Measurements from ENCODE around the gene CEP135.
"Not testable (repeated sequence)": the region's sequence is repeated elsewhere in the genome, so short reads cannot be mapped to it uniquely, and the experiment has no call there.

CEP135 gene

DNA sequence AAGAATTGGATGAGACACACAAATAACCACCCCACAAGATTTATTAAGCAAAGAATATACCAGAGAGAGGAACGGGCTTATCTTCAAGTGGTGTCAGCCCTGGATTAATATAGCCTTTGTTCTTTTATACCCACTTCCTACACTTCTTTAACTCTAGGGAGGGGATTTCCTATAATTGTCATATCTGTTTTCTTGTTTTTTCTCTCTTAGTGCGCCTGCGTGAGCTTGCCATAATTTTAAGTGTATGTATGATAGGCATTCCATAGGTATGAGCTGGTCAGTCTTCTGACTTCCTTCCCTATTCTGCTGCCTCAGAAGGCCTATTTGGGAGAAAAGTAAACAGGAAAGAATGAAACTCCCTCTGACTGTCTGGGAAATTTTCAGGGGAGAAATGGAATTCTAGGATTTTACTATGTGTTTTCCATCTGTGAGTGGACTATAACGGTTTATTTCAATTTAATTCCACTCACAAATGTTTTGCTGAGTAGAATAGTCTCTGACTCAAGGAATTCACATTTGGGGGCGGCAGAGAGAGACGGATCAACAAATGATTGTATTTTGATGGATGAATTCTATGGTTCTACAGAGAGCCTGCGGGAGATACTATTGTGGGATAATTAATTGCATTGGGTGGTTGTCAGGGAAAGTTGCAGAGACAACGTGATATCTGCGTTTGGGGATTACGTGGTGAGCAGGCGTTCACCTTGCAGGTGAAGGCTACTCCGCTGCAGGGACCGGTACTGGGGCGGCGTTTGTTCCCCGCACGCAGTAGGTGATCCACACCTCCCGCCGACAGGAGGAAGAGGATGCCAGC, 626 bp upstream of the CEP135 start:
- DNase-seq: peak; percentile 15 to 37

DNA sequence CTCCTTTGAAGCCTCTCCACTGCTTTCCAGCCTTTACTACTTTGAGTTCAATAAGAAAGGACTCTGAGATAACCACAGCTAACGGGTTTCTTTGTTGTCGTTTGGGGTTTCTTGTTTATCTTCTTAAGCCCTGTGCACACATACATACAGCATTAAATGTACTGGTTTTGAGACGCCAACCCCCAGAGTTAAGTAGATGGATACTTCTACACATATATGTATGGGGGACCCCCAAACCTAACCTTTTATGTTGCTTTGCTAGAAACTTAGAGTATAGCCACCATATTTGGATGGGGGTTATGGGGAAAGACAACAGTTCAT, 697 bp downstream of the CEP135 start:
- DNase-seq: no peak

DNA sequence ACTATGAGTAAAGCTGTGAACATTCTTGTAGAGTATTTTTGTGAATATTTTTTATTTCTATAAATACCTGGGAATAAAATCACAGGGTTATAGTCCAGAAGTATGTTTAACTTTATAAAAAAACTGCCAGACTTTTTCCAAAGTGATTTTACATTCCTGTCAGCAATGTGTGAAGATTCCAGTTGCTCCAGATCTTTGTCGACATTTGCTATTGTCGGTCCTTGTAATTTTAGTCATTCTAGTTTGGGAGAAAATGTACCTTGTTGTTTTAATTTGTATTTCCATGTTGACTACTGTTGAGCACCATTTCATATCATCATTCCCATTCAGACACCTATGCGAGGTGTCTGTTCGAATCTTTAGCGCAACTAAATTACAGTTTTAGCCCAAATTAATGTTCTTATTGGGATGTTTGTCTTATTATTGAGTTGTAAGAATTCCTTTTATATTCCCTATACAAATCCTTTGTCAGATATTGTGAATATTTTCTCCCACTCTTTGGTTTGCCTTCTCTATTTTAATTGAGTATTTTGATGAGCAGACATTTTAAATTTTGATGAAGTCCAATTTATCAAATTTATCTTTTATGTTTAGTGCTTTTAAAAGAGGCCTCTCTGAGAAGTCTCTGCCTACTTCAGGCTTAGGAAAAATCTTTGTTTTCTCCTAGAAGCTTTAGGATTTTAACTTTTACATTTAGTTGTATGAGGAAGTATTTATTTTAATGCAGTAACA, 2.6 kb downstream of the CEP135 start:
- DNase-seq: no peak

DNA sequence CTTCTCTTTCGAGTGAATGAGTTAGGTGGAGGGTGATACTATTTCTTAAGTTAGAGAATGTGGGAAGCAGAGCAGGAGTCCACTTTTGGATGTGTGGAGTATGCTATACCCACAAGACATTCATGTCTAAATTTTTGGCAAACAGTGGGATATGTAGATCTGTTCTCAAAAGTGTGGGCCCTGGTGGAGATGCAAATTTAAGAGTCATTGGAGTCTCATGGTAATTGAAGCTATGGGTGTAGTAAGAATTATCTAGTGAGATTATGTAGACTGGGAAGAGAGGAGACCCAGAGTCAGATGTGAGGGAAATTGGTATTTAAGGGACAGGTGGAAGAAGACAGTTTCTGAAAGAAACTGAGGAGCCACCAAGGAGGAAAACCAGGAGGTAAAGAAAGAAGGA, 7.0 kb downstream of the CEP135 start:
- no peak for DNase-seq

DNA sequence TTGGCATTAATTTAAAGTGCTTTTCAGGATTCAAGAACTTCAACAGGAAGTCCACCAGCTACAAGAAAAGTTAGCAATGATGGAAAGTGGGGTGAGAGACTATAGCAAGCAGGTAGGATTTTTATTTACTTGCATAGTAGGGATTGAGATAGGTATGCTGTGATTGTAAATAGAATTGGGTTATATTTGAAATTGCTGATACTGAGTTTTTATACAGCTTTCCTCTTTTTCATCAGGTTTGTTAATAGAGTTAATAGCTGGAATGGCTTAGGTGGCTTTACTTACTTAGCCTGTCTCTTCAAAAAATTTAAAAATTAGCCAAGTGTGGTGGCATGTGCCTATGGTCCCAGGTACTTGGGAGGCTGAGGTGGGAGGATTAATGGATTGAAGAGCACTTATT, 10.9 kb downstream of the CEP135 start:
- DNase-seq: no peak

DNA sequence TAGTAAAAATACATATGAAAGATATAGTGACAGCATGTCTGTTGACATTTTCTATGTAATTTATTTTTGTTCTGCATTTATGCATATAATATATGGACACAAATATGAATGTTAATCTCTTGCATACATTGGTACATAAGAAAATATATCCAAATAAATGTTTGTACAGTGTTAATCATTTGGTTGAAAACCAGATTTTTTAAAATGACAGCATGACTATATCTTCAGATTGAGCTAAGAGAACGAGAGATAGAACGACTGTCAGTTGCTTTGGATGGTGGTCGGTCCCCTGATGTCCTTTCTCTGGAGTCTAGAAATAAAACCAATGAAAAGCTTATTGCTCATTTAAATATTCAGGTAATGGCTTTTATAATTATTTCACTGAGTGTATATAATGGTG, 15.3 kb downstream of the CEP135 start:
- no peak for DNase-seq

DNA sequence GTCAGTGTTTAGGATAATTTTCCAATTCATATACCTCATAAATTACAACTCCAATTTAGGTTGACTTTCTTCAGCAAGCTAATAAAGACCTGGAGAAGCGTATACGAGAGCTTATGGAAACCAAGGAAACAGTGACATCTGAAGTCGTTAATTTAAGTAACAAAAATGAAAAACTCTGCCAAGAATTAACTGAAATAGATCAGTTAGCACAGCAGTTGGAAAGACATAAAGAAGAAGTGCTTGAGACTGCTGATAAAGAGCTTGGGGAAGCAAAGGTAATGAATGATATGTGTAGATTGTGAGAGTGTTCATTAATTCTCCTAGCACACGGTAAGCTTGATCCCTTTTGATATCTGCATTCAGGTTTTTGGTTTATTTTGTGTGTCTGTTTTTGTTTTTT, 16.8 kb downstream of the CEP135 start:
- no peak for DNase-seq

DNA sequence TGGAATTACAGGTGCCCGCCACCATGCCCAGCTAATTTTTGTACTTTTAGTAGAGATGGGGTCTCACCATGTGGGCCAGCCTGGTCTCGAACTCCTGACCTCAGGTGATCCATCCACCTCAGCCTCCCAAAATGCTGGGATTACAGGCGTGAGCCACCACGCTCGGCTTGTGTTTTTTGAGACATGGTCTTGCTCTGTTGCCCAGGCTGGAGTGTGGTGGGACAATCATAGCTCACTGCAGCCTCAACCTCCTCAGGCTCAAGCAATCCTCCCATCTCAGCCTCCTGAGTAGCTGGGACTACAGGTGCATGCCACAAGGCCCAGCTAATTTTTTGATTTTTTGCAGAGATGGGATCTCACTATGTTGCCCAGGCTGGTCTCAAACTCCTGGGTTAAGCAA, 17.6 kb downstream of the CEP135 start:
- DNase-seq: not testable (repeated sequence)

DNA sequence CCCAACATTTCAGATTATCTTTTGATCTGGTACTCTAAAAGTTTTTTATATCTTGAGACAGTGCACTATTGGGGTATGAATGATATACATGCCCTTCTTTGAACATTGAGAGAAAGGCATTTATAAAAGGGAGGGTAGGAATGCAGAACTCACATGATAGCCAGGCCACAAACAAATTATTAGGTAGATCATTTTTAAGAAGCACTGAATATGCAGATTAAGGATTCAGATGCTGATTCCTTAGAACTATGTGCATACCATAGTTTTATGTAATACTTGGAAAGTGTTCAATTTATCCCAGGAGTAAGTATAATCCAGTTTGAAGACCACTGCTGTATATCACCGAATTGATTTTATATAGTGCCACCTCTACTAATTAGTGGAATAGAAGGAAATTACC, 18.6 kb downstream of the CEP135 start:
- DNase-seq: no peak

DNA sequence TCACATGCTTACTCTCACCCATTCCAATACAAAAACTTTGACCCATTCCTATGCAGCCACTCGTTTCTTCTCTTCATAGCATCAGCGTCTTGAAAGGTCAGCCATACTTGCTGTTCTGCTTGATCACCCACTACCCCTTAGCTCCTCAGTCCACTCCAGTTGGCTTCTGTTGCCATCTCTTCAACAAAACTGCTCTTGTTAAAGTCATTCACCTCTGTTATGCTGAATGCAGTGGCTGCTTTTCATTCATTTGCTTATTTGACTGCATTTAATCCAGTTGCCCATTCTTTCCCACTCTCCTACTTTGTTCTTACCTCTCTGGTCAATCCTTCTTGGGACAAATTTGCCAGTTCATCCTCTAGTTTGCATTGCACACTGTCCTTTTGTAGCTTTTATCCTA, 24.9 kb downstream of the CEP135 start:
- no peak for DNase-seq

DNA sequence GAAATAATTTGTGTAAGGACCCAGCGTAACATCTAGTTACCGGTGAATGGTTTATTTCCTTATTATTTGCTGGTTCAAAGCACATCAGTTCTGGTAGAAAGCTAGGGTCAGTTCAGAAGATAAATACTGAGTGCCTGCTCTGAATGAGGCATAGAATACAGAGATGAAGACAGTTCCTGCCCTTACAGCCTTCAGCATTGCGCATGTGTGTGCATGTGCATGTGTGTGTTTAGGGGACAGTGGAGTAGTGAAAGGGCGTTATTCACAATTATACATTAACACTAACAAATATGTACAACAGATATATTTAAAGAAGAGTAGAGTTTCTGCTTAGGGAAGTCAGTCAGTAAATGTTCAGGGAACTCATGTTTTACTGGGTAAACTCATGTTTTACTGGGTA, 29.1 kb downstream of the CEP135 start:
- no peak for DNase-seq

DNA sequence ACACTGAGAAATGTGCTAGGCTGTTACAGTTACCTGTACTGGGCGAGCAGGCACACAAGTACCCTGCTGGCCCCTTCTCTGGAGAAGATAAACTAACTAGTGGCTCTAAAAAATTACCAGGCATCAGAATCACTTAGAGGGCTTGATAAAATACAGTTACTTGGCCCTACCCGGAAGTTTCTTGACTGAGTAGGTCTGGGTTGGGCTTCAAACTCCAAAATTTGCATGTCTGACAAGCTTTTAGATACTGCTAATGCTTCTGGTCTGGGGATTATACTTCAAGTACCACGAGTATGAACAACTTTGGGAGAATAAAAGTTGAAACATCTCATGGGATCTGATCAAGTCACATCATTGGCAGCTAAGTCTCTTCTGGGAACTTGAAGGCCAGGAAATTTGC, 30.8 kb downstream of the CEP135 start:
- DNase-seq: no peak

DNA sequence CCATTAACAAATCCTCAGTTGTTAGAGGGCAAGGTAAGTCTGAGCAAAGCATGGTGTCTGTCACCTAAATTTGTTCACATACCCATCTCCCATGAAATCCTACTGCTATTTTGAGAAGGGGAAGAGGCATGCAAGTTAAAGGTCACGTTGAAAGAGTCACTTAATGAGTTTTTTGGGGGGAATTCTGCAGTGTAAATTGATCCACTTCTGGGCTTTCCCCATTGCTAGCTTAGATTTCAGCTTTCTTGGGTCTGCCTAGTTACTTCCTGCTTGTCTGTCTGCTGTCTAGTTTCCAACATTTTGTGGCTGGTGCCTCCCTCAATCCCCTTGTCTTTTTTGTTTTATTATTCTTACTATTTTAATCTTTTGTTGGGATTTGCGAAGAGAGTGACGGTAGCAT, 32.0 kb downstream of the CEP135 start:
- no peak for DNase-seq

DNA sequence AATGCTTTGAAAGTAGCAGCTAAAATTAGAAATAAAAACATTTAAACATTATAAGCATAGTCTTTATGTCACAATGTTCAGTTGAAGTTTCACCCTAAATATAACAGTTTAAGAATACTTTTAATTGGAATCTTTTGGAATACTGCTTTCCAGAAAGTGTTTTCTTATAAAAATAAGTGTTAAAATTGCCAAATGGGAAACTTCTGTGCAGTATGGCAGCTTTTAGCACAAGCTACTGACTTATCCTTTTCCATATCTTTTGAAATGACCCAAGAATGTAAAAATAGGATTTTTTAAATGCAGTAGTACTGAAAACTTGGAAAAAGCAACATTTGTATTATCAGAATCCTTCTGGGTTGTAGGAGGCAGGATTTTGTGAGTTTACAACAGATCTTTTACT, 34.2 kb downstream of the CEP135 start:
- DNase-seq: no peak

DNA sequence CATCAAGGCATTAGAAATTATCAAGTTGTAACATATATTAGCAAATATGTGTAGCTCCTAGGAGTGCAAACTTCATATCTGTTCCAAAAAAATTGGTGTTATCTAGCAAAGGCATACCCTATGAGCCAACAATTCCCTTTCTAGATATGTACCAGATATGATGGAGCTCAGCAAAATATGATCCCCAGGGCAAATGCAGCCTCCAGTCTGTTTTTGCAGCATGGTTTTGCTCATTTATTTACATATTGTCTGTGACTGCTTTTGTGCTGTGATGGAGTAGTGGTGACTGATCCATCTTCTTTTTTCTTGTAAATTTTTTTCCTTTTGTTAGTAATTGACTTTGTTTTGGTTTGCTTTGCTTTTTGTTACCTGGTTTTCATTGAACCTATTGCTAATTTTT, 41.0 kb downstream of the CEP135 start:
- DNase-seq: no peak

DNA sequence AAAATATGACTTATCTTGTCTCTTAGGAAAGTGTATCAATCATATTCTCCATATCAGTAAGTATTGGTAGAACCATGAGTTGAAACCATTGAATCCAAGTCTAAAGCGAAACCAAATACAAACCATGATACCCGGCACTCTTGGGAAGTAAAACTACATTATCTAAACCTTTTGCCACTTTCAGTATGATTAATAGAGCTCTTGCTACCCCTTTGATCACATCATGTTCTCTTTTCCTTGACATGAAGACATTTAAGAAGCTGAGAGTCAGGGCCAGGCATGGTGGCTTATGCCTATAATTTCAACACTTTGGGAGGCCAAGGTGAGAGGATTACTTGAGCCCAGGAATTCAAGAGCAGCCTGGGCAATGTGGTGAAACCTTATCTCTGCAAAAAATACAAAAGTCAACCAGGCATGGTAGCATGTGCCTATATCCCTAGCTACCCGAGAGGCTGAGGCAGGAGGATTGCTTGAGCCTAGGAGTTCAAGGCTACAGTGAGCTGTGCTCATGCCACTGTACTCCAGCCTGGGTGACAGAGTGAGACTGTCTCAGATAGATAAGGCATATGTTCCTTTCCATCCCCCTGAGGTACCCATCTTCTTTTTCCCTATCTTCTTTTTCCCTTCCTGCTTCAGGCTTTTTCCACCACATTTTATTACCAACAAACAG, 45.4 kb downstream of the CEP135 start:
- DNase-seq: peak; percentile 0 to 4

DNA sequence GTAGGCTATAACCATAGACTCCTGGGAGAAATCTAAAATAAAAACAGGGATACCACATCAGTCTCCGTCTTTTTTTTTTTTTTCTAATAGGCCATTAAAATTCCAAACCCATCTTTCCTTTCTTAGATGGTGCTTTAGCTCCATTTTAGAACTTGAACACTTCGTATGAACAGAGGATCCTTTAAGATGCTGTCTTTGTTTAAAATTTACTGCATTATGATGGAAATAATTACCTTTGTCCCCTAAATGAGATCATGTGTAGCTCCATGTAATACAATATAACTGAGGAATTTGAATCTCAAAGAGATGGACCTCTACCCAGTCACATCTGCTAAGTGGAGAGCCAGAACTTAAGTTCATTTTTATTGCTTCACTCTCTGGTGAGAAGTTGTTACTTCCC, 47.9 kb downstream of the CEP135 start:
- DNase-seq: no peak

DNA sequence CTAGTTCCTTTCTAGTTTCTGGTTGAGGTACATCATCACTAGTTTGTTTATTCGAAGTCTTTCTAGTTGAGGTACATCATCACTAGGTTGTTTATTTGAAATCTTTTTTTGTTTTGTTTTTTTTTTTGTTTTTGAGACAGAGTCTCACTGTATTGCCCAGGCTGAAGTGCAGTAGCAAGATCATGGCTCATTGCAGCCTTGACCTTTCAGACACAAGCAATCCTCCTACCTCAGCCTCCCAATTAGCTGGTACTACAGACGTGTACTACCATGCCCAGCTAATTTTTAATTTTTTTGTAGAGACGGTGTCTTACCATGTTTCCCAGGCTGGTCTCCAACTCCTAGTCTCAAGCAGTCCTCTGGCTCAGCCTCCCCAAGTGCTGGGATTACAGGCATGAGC, 54.9 kb downstream of the CEP135 start:
- DNase-seq: no peak

DNA sequence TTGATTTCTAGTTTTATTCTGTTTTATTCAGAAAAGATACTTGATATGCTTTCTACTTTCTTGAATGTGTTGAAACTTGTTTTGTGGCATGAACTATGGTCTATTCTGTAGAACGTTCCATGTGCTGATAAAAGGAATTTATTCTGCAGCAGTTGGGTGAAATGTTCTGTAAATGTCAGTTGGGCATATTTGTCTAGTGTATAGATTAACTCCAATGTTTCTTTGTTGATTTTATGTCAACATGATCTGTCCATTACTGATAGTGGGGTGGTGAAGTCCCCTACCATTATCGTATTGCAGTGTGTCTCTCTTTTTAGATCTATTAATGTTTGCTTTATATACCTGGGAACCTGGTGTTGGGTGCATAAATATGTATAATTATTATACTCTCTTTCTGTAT, 55.5 kb downstream of the CEP135 start:
- DNase-seq: no peak

DNA sequence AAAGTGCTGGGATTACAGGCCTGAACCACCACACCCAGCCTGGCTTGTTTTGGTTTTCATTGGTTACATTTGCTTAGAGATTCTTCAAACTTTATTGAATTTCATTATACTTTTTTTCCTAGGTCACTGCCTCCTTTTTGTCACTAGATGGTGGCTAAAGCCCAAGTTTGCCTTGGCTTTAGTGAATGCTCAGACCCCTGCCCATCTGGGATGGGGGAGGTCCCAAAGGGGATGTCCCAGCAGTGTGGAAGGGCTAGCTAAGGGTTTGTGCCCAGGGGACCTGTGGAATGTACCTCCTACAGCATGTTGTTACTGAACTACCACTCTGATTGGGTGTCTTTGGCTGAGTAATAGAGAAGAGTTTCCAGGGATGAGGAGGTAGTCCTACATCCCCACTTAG, 58.4 kb downstream of the CEP135 start:
- no peak for DNase-seq

DNA sequence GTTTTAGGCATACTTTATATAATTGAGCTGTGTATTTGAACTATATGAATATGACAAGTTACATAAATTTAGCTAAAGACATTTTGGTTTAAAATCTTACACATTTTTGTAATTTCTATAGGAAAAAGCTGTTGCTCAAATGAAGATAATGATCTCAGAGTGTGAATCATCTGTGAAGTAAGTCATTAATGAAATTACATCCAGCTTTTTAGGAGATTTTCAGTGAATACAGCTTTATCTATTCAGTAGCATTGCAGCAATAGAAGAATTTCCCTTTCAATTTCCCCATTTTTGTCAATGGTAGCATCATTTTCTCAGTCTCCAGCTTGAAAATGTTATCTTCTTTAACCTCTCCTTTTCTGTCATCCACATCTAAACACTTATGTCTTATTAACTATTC, 59.5 kb downstream of the CEP135 start:
- no peak for DNase-seq

DNA sequence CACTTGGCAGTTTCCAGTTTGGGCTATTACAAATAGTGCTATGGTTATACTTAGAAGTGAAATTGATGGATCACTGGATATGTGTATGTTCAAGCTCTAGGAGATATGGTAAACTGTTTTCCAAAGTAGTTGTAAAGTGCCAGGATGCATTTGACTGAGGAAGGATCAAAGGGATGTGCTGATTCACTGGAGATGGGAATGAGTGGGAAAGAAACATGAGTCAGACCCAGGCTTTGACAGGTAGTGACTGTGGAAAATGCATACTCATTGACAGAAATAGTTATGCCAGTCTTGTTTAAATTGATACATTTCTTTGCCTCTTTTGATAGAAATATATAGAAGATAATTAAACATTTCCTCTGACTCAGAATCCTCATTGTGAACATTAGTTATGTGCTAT, 77.9 kb downstream of the CEP135 start:
- DNase-seq: no peak

DNA sequence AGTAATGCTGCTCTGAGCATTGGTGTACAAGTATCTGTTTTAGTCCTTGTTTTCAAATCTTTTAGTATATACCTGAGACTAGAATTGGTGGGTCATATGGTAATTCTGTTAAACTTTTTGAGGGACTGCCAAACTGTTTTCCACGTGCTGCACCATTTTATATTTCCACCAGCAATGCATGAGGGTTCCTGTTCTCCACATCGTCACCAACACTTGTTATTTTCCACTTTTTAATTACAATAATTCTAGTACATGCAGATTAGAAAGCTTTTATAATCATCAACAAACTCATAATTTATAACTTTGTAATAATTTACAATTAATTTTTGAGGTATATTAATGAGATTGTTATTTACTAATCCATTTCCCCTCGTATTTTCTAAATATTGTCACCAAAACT, 79.4 kb downstream of the CEP135 start:
- DNase-seq: no peak

DNA sequence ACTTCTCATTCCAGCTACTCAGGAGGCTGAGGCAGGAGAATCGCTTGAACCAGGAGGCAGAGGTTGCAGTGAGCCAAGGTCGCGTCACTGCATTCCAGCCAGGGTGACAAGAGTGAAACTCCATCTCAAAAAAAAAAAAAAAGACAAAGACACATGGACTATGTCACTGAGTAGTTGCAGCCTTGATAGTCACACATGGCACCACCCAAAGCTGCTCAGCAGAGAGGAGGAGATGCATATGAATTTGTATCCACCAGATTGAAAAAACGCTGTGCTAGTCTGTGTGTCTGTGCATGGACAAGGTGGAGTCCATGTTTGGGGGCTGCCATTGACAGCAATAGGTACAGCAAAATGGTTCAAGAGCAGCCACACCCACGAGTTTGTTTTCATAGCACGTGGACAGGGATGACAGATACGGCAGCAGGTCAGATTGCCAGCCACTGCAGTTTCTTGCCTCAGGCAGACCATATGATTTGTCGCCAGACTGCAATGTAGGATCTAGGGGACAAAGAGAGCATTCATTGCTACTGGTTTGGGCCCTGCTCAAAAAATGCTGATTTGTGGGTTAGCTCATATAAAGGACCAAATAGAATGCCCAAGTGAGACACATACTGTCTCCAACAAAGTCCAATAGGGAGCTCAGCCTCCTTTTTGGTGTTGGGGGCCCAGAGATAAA, 89.9 kb downstream of the CEP135 start:
- DNase-seq: no peak
